ENCODE measurements around the gene TNNI3K. TPM values are rescaled to one million over a fixed set of nuclear protein-coding genes. Genes with fewer than 3 reads are reported as not detected.
A peak's percentile ranks its signal among the peaks of the same experiment; 100 is the strongest.

Gene TNNI3K
- total and polyA plus RNA-seq, 8 donors = 0.34 to 2.2 (median 0.39) TPM; not detected in 2

DNA sequence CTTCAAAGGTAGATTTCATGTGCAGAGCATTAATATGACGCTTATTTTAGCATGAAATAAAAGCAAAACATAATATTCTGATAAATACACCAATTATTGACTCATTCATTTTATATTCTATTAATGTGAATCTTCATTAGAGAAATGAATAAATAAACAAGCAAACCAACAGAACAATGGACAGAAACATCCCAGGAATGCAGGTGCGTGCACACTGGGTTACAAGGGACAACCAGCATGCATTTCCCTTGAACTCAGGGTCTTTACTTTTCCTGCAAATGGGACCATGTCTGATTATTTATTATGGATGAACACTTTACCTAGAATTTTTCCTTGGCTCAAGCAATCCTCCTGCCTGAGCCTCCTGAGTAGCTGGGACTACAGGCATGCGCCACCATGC is 263.7 kb downstream of the TNNI3K start:
- DNase-seq = no peak
- H3K9me3 ChIP-seq = no peaks in the 10 kb centered on the region
- 55 to 60% methylated on average over 3 of the region's 3 CpGs for WGBS, 2 donors
- no peak for ATAC-seq
- no peak overlapping the region for H3K27ac ChIP-seq
- no peaks in the 10 kb centered on the region for H3K36me3 ChIP-seq
- no peaks in the 10 kb centered on the region for H3K4me1 ChIP-seq
- H3K4me3 ChIP-seq = no peak overlapping the region
- TF ChIP-seq, protein P1, sequence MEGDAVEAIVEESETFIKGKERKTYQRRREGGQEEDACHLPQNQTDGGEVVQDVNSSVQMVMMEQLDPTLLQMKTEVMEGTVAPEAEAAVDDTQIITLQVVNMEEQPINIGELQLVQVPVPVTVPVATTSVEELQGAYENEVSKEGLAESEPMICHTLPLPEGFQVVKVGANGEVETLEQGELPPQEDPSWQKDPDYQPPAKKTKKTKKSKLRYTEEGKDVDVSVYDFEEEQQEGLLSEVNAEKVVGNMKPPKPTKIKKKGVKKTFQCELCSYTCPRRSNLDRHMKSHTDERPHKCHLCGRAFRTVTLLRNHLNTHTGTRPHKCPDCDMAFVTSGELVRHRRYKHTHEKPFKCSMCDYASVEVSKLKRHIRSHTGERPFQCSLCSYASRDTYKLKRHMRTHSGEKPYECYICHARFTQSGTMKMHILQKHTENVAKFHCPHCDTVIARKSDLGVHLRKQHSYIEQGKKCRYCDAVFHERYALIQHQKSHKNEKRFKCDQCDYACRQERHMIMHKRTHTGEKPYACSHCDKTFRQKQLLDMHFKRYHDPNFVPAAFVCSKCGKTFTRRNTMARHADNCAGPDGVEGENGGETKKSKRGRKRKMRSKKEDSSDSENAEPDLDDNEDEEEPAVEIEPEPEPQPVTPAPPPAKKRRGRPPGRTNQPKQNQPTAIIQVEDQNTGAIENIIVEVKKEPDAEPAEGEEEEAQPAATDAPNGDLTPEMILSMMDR (IDR thresholded peaks at IDR 0.05) = no peak
- intact Hi-C loops (cut with DNase I) = no loop called here
- no peak for FAIRE-seq
- H3K27me3 ChIP-seq = no peaks in the 10 kb centered on the region

DNA sequence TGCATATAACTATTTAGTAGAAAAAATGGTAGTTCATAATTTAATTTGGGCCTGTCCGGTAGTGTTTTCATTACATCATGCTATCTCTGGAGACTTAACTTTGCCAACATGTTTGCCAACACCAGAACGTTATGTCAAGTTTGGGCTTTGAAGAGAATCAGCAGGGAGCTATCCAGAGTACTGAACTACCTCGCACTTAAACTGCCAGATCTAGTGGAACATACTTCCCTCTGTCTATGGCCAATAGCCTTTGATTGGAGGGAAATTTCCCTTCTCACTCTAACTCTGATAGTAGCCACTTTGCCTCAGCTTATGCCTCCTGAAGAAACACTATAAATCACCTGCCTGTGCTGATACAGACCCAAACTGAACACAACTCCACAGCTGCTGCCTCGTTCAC is 267.2 kb downstream of the TNNI3K start:
- Histone ChIP-seq H3K36me3 (no peaks in the 10 kb centered on the region), H3K4me3 (no peak overlapping the region), H3K9me3 (no peaks in the 10 kb centered on the region), H3K27ac (no peak overlapping the region), H3K27me3 (no peaks in the 10 kb centered on the region), H3K4me1 (no peaks in the 10 kb centered on the region)
- WGBS, 2 donors = 25 to 31% methylated on average over 4 of the region's 4 CpGs
- DNase-seq = no peak
- intact Hi-C loops (cut with DNase I) = no loop called here
- TF ChIP-seq, protein P1 (IDR thresholded peaks at IDR 0.05) = no peak
- peak in 2 of 4 donors; percentile 51 to 65 for ATAC-seq
- FAIRE-seq = no peak

DNA sequence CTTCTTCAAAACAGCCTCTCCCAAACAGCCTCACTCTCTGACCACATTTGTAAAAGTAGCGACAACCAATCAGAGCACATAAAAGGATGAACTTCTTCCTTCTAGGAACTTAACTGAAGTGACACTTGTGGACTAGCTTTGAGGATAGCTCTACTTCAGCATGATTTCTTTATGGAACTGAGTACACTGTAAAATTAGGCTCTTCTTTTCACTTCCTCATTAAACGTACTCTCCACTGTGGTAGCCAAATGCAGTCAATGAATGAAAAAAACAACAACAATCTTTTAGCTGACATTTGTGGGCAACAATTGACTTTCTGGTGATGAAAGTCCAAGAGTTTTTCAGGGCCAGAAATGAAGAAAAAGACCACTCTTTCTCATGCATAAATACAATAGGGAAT is 267.7 kb downstream of the TNNI3K start:
- intact Hi-C loops (cut with DNase I) = no loop called here
- TF ChIP-seq, protein P1 (IDR thresholded peaks at IDR 0.05) = no peak
- Histone ChIP-seq H3K4me3 (no peak overlapping the region), H3K9me3 (no peaks in the 10 kb centered on the region), H3K36me3 (no peaks in the 10 kb centered on the region), H3K27me3 (peaks cover 0 to 1% (median 0%) of the 10 kb centered on the region in 4 donors), H3K4me1 (no peaks in the 10 kb centered on the region), H3K27ac (no peak overlapping the region)
- ATAC-seq (no peak), FAIRE-seq (no peak), DNase-seq (no peak)
- WGBS, 2 donors = 54 to 66% methylated on average over 2 of the region's 2 CpGs

DNA sequence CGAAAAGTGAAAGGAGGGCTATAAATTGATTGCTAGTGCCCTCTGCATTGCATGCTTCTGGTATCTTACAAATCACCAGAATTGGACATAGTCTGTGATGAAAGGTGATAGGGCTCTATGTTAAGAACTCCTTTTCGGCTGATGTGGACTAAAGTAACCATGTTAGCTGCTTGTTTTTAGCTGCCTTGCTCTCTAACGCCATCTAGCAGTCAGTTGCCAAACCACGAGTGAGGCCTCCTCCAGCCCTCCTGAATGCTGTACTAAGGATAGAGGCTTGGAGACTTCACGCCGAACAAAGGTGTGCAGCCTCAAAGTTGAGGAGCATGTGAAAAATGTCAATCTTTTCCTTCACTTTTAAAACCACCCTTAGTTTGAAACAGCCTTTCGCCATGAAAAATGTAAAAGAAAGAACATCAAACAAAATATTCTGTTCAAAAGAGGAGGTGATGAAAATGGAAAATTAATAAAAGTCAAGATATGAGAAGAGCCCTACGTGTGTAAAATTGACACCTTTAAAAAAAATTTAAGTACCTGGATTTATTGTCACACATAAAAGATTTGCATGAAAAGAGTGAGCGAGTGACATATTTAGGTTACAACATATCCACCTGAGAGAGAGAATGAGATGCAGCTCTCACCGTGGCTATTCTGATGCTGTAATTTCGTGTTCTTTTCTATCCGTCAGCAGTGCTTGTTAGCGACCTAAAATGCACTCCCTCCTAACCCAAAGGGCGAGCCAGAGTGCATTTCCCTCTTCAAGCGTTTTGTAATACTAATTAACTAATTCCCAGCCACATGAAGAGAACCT is 269.1 kb downstream of the TNNI3K start:
- intact Hi-C loops (cut with DNase I) = no loop called here
- 29 to 31% methylated on average over 15 of the region's 15 CpGs for WGBS, 2 donors
- ATAC-seq = peak in 3 of 4 donors; percentile 82 to 92 (median 91)

More for the DNA sequence above, 269.1 kb downstream of the TNNI3K start:
- Histone ChIP-seq H3K9me3 (no peaks in the 10 kb centered on the region), H3K27me3 (peaks cover 0 to 4% (median 0%) of the 10 kb centered on the region in 4 donors), H3K4me3 (no peak overlapping the region), H3K27ac (no peak overlapping the region), H3K4me1 (no peaks in the 10 kb centered on the region), H3K36me3 (no peaks in the 10 kb centered on the region)
- FAIRE-seq = no peak
- TF ChIP-seq, protein P1 (IDR thresholded peaks at IDR 0.05) = peak in 3 of 4 donors; percentile 28 to 46 (median 34)
- DNase-seq = peak in 4 of 6 donors; percentile 17 to 45 (median 19)
